DOHH2 (cell line): ENCODE results near the gene MPPED1.

ENCODE experiments used
- H3F3A ChIP-seq: fragments of 200-600 bp; sonication (generic), shearing (Covaris generic); 2 replicates; pipeline ENCODE4 v1.6.0; 2016; ENCODE audit warnings: antibody characterized with exemption, mild to moderate bottlenecking; ENCODE audit not compliant: control insufficient read depth, insufficient read depth
- H3K27ac ChIP-seq: fragments of 200-600 bp; sonication (generic); 2 replicates; pipeline ENCODE4 v1.5.1; 2014; ENCODE audit warnings: low read depth, mild to moderate bottlenecking, low read length, moderate library complexity
- H3K27me3 ChIP-seq: fragments of 200-600 bp; sonication (generic); 2 replicates; pipeline ENCODE4 v1.6.1; 2014; ENCODE audit warnings: mild to moderate bottlenecking, low read length, mixed read lengths; ENCODE audit not compliant: control insufficient read depth
- H3K36me3 ChIP-seq: fragments of 200-600 bp; sonication (generic); 2 replicates; pipeline ENCODE4 v1.6.1; 2014; ENCODE audit warnings: mild to moderate bottlenecking, low read length, moderate library complexity, mixed read lengths; ENCODE audit not compliant: control insufficient read depth
- H3K4me1 ChIP-seq: fragments of 200-600 bp; sonication (generic); 2 replicates; pipeline ENCODE4 v1.6.1; 2014; ENCODE audit warnings: mild to moderate bottlenecking, low read length, mixed read lengths; ENCODE audit not compliant: control insufficient read depth
- H3K4me2 ChIP-seq: fragments of 200-600 bp; sonication (generic); 2 replicates; pipeline ENCODE4 v1.6.0; 2014; ENCODE audit warnings: mild to moderate bottlenecking, low read length, moderate library complexity
- H3K4me3 ChIP-seq: fragments of 200-600 bp; sonication (generic); 2 replicates; pipeline ENCODE4 v1.5.1; 2014; ENCODE audit warnings: mild to moderate bottlenecking, low read length, mixed read lengths
- H3K79me2 ChIP-seq: fragments of 200-600 bp; sonication (generic); 2 replicates; pipeline ENCODE4 v1.6.1; 2014; ENCODE audit warnings: mild to moderate bottlenecking, low read length, mixed read lengths; ENCODE audit not compliant: control insufficient read depth
- H3K9me2 ChIP-seq: fragments of 200-600 bp; sonication (generic); replicated peaks from 2 replicates; pipeline ENCODE4 v1.6.1; 2014; ENCODE audit warnings: mild to moderate bottlenecking, low read length, mixed read lengths; ENCODE audit not compliant: control insufficient read depth
- H3K9me3 ChIP-seq: fragments of 200-600 bp; sonication (generic); 2 replicates; pipeline ENCODE4 v1.6.1; 2014; ENCODE audit warnings: antibody characterized with exemption, low read length, mixed read lengths; ENCODE audit not compliant: control insufficient read depth, insufficient read depth
- H4K20me1 ChIP-seq: fragments of 200-600 bp; sonication (generic); 2 replicates; pipeline ENCODE4 v1.6.0; 2014; ENCODE audit warnings: low read depth, mild to moderate bottlenecking, antibody characterized with exemption, low read length, moderate library complexity; ENCODE audit not compliant: control insufficient read depth, insufficient read depth
- CTCF ChIP-seq: fragments of 200-600 bp; sonication (generic); IDR thresholded peaks from one replicate; pipeline ENCODE4 v1.5.1; 2014; ENCODE audit warnings: antibody characterized with exemption, mild to moderate bottlenecking, low read depth, low read length; ENCODE audit not compliant: poor library complexity, severe bottlenecking
- EZH2phosphoT487 ChIP-seq: fragments of 200-600 bp; sonication (generic); IDR thresholded peaks from 2 replicates; pipeline ENCODE4 v1.6.1; 2017; ENCODE audit warnings: borderline replicate concordance, mild to moderate bottlenecking, antibody characterized with exemption, low read length, moderate library complexity, mixed read lengths

MPPED1 gene

GRCh38 chr22:43376765-43377547 lies 34.9 kb upstream of the MPPED1 start:
- H3K4me3 ChIP-seq: no peak overlapping the region
- peaks cover 25% of the 10 kb centered on the region for H3K27me3 ChIP-seq
- no peak overlapping the region for H3K4me2 ChIP-seq
- H3K4me1 ChIP-seq: no peaks in the 10 kb centered on the region
- H3K27ac ChIP-seq: no peak overlapping the region
- no peaks in the 10 kb centered on the region for H4K20me1 ChIP-seq
- H3K79me2 ChIP-seq: no peaks in the 10 kb centered on the region
- TF ChIP-seq EZH2phosphoT487: no peak
- no peak for TF ChIP-seq CTCF
- H3K9me2 ChIP-seq: no peaks in the 10 kb centered on the region
- no peaks in the 10 kb centered on the region for H3F3A ChIP-seq
- no peaks in the 10 kb centered on the region for H3K36me3 ChIP-seq
- H3K9me3 ChIP-seq: no peaks in the 10 kb centered on the region

DNA sequence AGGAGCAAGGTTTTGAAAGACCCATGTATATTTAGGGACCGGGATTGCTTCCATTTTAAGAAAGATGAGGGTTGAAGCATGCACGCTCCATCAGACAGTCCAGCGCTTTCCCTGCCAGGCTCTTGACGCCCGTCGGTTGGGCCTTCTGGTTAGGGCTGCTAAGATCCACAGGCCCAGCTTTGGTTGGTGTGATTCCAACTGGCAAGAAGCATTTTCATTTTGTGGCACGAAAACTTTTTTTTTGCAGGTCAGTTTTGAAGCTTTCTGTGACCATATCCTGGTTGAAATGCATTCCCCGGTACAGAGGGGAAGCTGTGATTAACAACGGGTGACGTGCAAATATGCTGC lies 34.3 kb upstream of the MPPED1 start:
- Histone ChIP-seq H3K4me2 (no peak overlapping the region), H3K36me3 (no peaks in the 10 kb centered on the region), H4K20me1 (no peaks in the 10 kb centered on the region), H3F3A (no peaks in the 10 kb centered on the region), H3K9me3 (no peaks in the 10 kb centered on the region), H3K4me1 (no peaks in the 10 kb centered on the region), H3K79me2 (no peaks in the 10 kb centered on the region), H3K4me3 (no peak overlapping the region), H3K27me3 (peaks cover 25% of the 10 kb centered on the region), H3K27ac (no peak overlapping the region), H3K9me2 (no peaks in the 10 kb centered on the region)
- TF ChIP-seq EZH2phosphoT487 (no peak), CTCF (no peak)

- Histone ChIP-seq H3K4me2 (no peak overlapping the region), H3K36me3 (no peaks in the 10 kb centered on the region), H3K4me1 (no peaks in the 10 kb centered on the region), H3K79me2 (no peaks in the 10 kb centered on the region), H3F3A (no peaks in the 10 kb centered on the region), H3K9me2 (no peaks in the 10 kb centered on the region), H3K27me3 (peaks cover 25% of the 10 kb centered on the region), H3K4me3 (no peak overlapping the region), H3K27ac (no peak overlapping the region), H4K20me1 (no peaks in the 10 kb centered on the region), H3K9me3 (no peaks in the 10 kb centered on the region)
- TF ChIP-seq EZH2phosphoT487 (no peak), CTCF (no peak)
These were observed 33.7 kb upstream of the MPPED1 start for GRCh38 chr22:43377896-43378704.
